HG03354 (cell line): ENCODE results near the gene MDFIC.

Source experiments
- ATAC-seq: cut with Tn5 transposase; IDR thresholded peaks from one replicate; pipeline ENCODE4 v1.9.1; 2021; ENCODE audit warnings: mild to moderate bottlenecking; ENCODE audit not compliant: unreplicated experiment, poor library complexity, severe bottlenecking

MDFIC gene

GRCh38 chr7:114985116-114985715 lies 63.3 kb downstream of the MDFIC start:
- ATAC-seq = no peak

GRCh38 chr7:114986190-114987180 lies 64.6 kb downstream of the MDFIC start:
- ATAC-seq = no peak

GRCh38 chr7:114988026-114988425 lies 66.1 kb downstream of the MDFIC start:
- ATAC-seq = no peak

- ATAC-seq = no peak
These were observed 67.0 kb downstream of the MDFIC start for GRCh38 chr7:114988755-114989375.

- no peak for ATAC-seq
These were observed 67.6 kb downstream of the MDFIC start for GRCh38 chr7:114989531-114989930.

GRCh38 chr7:114997487-114998404 lies 75.9 kb downstream of the MDFIC start:
- ATAC-seq = no peak

- ATAC-seq = no peak
These were observed 82.2 kb downstream of the MDFIC start for GRCh38 chr7:115004121-115004520.

- ATAC-seq = no peak
These were observed 83.4 kb downstream of the MDFIC start for GRCh38 chr7:115005251-115005650.

- ATAC-seq = no peak
These were observed 84.1 kb downstream of the MDFIC start for GRCh38 chr7:115005953-115006352.

- no peak for ATAC-seq
These were observed 85.9 kb downstream of the MDFIC start for GRCh38 chr7:115007751-115008150.

- peak; percentile 64 for ATAC-seq
These were observed 86.7 kb downstream of the MDFIC start for GRCh38 chr7:115008465-115009114.

GRCh38 chr7:115009139-115009538 lies 87.2 kb downstream of the MDFIC start:
- peak; percentile 75 for ATAC-seq

- ATAC-seq = no peak
These were observed 88.0 kb downstream of the MDFIC start for GRCh38 chr7:115009736-115010440.

GRCh38 chr7:115010441-115010820 lies 88.5 kb downstream of the MDFIC start:
- no peak for ATAC-seq

GRCh38 chr7:115013886-115014285 lies 92.0 kb downstream of the MDFIC start:
- no peak for ATAC-seq

GRCh38 chr7:115014794-115015193 lies 92.9 kb downstream of the MDFIC start:
- ATAC-seq = no peak

- ATAC-seq = no peak
These were observed 93.7 kb downstream of the MDFIC start for GRCh38 chr7:115015619-115016018.

GRCh38 chr7:115019882-115020605 lies 98.2 kb downstream of the MDFIC start:
- no peak for ATAC-seq
